CD4-positive, CD25-positive, alpha-beta regulatory T cell (primary cell): Measurements from ENCODE around the gene ZNF763. TPM values are rescaled to one million over a fixed set of nuclear protein-coding genes. Genes with fewer than 3 reads are reported as not detected.
"Not testable (repeated sequence)": the region's sequence is repeated elsewhere in the genome, so short reads cannot be mapped to it uniquely, and the experiment has no call there.

Experiments
- ATAC-seq, 2 donors: fragments of 150-1000 bp; cut with Tn5 transposase; one replicate each; pipeline ENCODE4 v1.10.0; 2021; ENCODE audit warnings: low read depth in 2 of 2, moderate number of reproducible peaks in 2 of 2, moderate library complexity in 1 of 2
- DNase-seq, 3 donors: peaks; one replicate each; pipeline versions ENCODE4 v3.0.0 to v3.0.0-alpha.2; 2012 to 2022; ENCODE audit warnings: mixed read lengths in 1 of 3
- H3K27ac ChIP-seq: one replicate; pipeline ENCODE4 v1.7.0; 2013; ENCODE audit warnings: mild to moderate bottlenecking, low read length; ENCODE audit not compliant: insufficient read depth, poor library complexity, severe bottlenecking
- H3K27me3 ChIP-seq: one replicate; pipeline ENCODE4 v1.7.0; 2013; ENCODE audit warnings: low read length; ENCODE audit not compliant: control insufficient read depth, insufficient read depth
- H3K36me3 ChIP-seq: one replicate; pipeline ENCODE4 v1.7.0; 2013; ENCODE audit warnings: mild to moderate bottlenecking, low read length, moderate library complexity; ENCODE audit not compliant: control insufficient read depth, insufficient read depth
- H3K4me1 ChIP-seq: 2 replicates; pipeline ENCODE4 v1.7.0; 2013; ENCODE audit warnings: mild to moderate bottlenecking, low read length; ENCODE audit not compliant: insufficient read depth, control insufficient read depth, poor library complexity, severe bottlenecking
- H3K4me3 ChIP-seq: one replicate; pipeline ENCODE4 v1.7.0; 2013; ENCODE audit warnings: low read depth, mild to moderate bottlenecking, low read length, moderate library complexity
- H3K9me3 ChIP-seq, 2 experiments: 1 replicate in 1 of 2; 2 replicates in 1 of 2; pipeline ENCODE4 v1.7.0; 2013; ENCODE audit warnings: low read length in 2 of 2, mild to moderate bottlenecking in 1 of 2, moderate library complexity in 1 of 2; ENCODE audit not compliant: control insufficient read depth in 2 of 2
- H3K27ac Mint-ChIP-seq, 3 donors: one replicate each; pipeline ENCODE4 v1.8.0; 2020 to 2022; ENCODE audit warnings: mild to moderate bottlenecking in 3 of 3, mixed read lengths in 3 of 3, moderate library complexity in 2 of 3
- H3K27me3 Mint-ChIP-seq: one replicate; pipeline ENCODE4 v1.8.0; 2022; ENCODE audit warnings: mild to moderate bottlenecking, mixed read lengths
- H3K36me3 Mint-ChIP-seq: one replicate; pipeline ENCODE4 v1.8.0; 2020; ENCODE audit warnings: mixed read lengths
- H3K4me1 Mint-ChIP-seq, 4 donors: one replicate each; pipeline ENCODE4 v1.8.0; 2020 to 2022; ENCODE audit warnings: mixed read lengths in 4 of 4, mild to moderate bottlenecking in 1 of 4
- H3K4me3 Mint-ChIP-seq, 4 donors: one replicate each; pipeline ENCODE4 v1.8.0; 2020 to 2022; ENCODE audit warnings: mild to moderate bottlenecking in 4 of 4, mixed read lengths in 4 of 4, moderate library complexity in 3 of 4
- H3K9me3 Mint-ChIP-seq, 7 donors: one replicate each; pipeline ENCODE4 v1.8.0; 2020 to 2022; ENCODE audit warnings: mixed read lengths in 7 of 7, mild to moderate bottlenecking in 3 of 7, moderate library complexity in 2 of 7
- polyA plus RNA-seq, 4 donors: library from polyadenylated mRNA; unstranded; fragments of 300-500 nt; fragmentation: Illumina TruSeq; gene quantifications; one replicate each; pipeline ENCODE4 v1.2.3, GENCODE V29; 2021
- total RNA-seq: library from RNA; stranded (reverse); gene quantifications from one replicate; pipeline ENCODE4 v1.2.3, GENCODE V29; 2022

Gene ZNF763
- total RNA-seq (3.2 TPM), polyA plus RNA-seq (1 to 10 TPM; 1.9 to 3.0 (median 2.5) TPM)

GRCh38 chr19:11964858-11965645 is at the start of gene ZNF763:
Gene ZNF763 (plus strand): TSS chr19:11965040. CDS start chr19:11965209, 169 bp downstream.
- H3K27me3 Mint-ChIP-seq = no peaks in the 10 kb centered on the region
- H3K36me3 ChIP-seq = no peaks in the 10 kb centered on the region
- peak within 1 kb of the TSS; percentile 86 for H3K27ac ChIP-seq
- H3K9me3 Mint-ChIP-seq = peaks cover 0 to 5% (median 1%) of the 10 kb centered on the region in 7 donors
- peak; percentile 75 to 94 (median 82) for DNase-seq
- no peaks in the 10 kb centered on the region for H3K27me3 ChIP-seq
- no peaks in the 10 kb centered on the region for H3K9me3 ChIP-seq
- peak within 1 kb of the TSS; percentile 88 to 97 (median 95) for H3K4me3 Mint-ChIP-seq
- H3K36me3 Mint-ChIP-seq = peaks cover 8% of the 10 kb centered on the region
- peak within 1 kb of the TSS; percentile 90 to 95 (median 93) for H3K27ac Mint-ChIP-seq
- peaks cover 11 to 35% (median 20%) of the 10 kb centered on the region in 4 donors for H3K4me1 Mint-ChIP-seq
- peak within 1 kb of the TSS; percentile 77 for H3K4me3 ChIP-seq
- peaks cover 19% of the 10 kb centered on the region for H3K4me1 ChIP-seq
- ATAC-seq = peak; percentile 92

GRCh38 chr19:11921852-11922495 is 42.9 kb upstream of the ZNF763 start:
- no peak for ATAC-seq

GRCh38 chr19:11924886-11925650 is 39.8 kb upstream of the ZNF763 start, which contains the start of gene ZNF700:
Gene ZNF700 (plus strand): TSS chr19:11925107. CDS start chr19:11925211, 104 bp downstream.
- Histone ChIP-seq H3K27me3 (no peaks in the 10 kb centered on the region), H3K36me3 (peaks cover 8% of the 10 kb centered on the region), H3K4me1 (peaks cover 21% of the 10 kb centered on the region), H3K27ac (peak within 1 kb of the TSS; percentile 87), H3K9me3 (peaks cover 3 to 9% of the 10 kb centered on the region in 2 experiments), H3K4me3 (peak within 1 kb of the TSS; percentile 88)
- peak within 1 kb of the TSS; percentile 94 to 99 (median 96) for H3K4me3 Mint-ChIP-seq
- peaks cover 14 to 51% (median 31%) of the 10 kb centered on the region in 4 donors for H3K4me1 Mint-ChIP-seq
- H3K27ac Mint-ChIP-seq = peak within 1 kb of the TSS; percentile 91 to 99 (median 98)
- DNase-seq (peak; percentile 85 to 95 (median 91)), ATAC-seq (peak; percentile 90 to 92)
- H3K27me3 Mint-ChIP-seq = peaks cover 4% of the 10 kb centered on the region
- peaks cover 14% of the 10 kb centered on the region for H3K36me3 Mint-ChIP-seq
- H3K9me3 Mint-ChIP-seq = peaks cover 0 to 7% (median 0%) of the 10 kb centered on the region in 7 donors

More at GRCh38 chr19:11921852-11922495, 42.9 kb upstream of the ZNF763 start:
- Histone ChIP-seq H3K4me1 (peaks cover 21% of the 10 kb centered on the region), H3K4me3 (no peak overlapping the region), H3K36me3 (no peaks in the 10 kb centered on the region), H3K27ac (no peak overlapping the region), H3K9me3 (no peaks in the 10 kb centered on the region), H3K27me3 (no peaks in the 10 kb centered on the region)
- Mint-ChIP-seq H3K4me1 (peaks cover 14 to 33% (median 23%) of the 10 kb centered on the region in 4 donors), H3K27me3 (peaks cover 4% of the 10 kb centered on the region), H3K9me3 (peaks cover 0 to 9% (median 1%) of the 10 kb centered on the region in 7 donors), H3K4me3 (peak overlapping the region in 2 of 4 donors; percentile 52 to 73), H3K36me3 (peaks cover 4% of the 10 kb centered on the region), H3K27ac (no peak overlapping the region)
- DNase-seq = no peak

DNA sequence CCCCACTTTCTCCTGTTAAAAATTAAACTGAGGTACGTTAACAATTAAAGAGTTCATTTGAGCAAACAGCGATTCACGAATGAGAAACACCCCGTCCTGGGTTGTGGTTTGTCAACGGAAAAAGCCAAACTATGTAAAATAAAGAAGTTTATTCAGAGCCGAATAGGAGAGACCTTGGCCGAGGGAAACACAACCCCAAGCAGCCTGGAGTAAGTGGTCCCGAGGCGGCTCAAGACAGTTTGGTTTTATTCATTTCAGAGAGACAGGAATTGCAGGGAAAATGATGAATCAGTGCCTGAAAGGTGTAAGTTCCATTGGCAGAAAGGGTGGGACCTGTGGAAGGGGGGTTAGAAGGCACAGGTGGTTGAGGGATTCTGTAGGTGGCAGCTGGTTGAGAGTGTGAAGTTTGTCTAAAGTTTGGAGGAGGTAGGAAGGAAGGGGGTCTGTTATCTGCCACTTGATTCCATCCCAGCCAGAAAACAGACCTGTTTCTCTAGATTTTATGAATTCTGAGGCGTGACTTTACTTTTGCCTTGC is 39.1 kb upstream of the ZNF763 start:
- H3K4me1 Mint-ChIP-seq = peaks cover 14 to 57% (median 36%) of the 10 kb centered on the region in 4 donors
- Histone ChIP-seq H3K36me3 (peaks cover 12% of the 10 kb centered on the region), H3K4me3 (peak overlapping the region; percentile 68), H3K27ac (peak overlapping the region; percentile 87), H3K9me3 (peaks cover 6 to 15% of the 10 kb centered on the region in 2 experiments), H3K4me1 (peaks cover 21% of the 10 kb centered on the region)
- not testable (repeated sequence) for H3K27me3 ChIP-seq, ATAC-seq, H3K9me3 Mint-ChIP-seq, H3K27me3 Mint-ChIP-seq, DNase-seq
- peak overlapping the region; percentile 33 to 91 (median 78) for H3K27ac Mint-ChIP-seq
- peaks cover 20% of the 10 kb centered on the region for H3K36me3 Mint-ChIP-seq
- peak overlapping the region; percentile 76 to 98 (median 94) for H3K4me3 Mint-ChIP-seq

DNA sequence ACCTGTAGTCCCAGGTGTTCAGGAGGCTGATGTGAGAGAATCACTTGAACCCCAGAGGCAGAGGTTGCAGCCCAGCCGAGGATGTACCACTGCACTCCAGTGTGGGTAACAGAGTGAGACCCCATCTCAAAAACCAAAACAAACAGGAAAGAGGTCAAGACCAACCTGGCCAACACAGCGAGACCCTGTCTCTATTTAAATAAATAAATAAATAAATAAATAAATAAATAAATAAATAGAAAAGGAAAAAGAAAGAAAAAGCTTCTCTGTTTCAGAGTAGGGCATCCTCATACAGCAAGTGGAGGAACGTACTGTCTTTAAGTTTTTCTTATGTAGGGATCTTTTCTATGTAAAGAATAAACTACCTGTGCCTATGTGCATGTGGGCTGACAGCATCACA is 37.6 kb upstream of the ZNF763 start:
- no peaks in the 10 kb centered on the region for H3K27me3 ChIP-seq
- ATAC-seq = no peak
- Mint-ChIP-seq H3K36me3 (peaks cover 29% of the 10 kb centered on the region), H3K4me1 (peaks cover 14 to 66% (median 43%) of the 10 kb centered on the region in 4 donors), H3K27me3 (peaks cover 4% of the 10 kb centered on the region), H3K4me3 (peak overlapping the region in 3 of 4 donors; percentile 8 to 92 (median 66)), H3K27ac (peak overlapping the region in 1 of 3 donors; percentile 91), H3K9me3 (peaks cover 0 to 15% (median 3%) of the 10 kb centered on the region in 7 donors)
- peaks cover 21% of the 10 kb centered on the region for H3K4me1 ChIP-seq
- no peak for DNase-seq
- H3K27ac ChIP-seq = no peak overlapping the region
- H3K4me3 ChIP-seq = no peak overlapping the region
- peaks cover 14% of the 10 kb centered on the region for H3K36me3 ChIP-seq
- peaks cover 15 to 25% of the 10 kb centered on the region in 2 experiments for H3K9me3 ChIP-seq

GRCh38 chr19:11931051-11931450 is 33.8 kb upstream of the ZNF763 start:
- peaks cover 51% of the 10 kb centered on the region for H3K36me3 Mint-ChIP-seq
- Histone ChIP-seq H3K27me3 (no peaks in the 10 kb centered on the region), H3K27ac (no peak overlapping the region), H3K4me3 (no peak overlapping the region), H3K9me3 (peaks cover 28 to 50% of the 10 kb centered on the region in 2 experiments), H3K36me3 (peaks cover 21% of the 10 kb centered on the region), H3K4me1 (peaks cover 5% of the 10 kb centered on the region)
- H3K27ac Mint-ChIP-seq = peak overlapping the region in 1 of 3 donors; percentile 58
- no peaks in the 10 kb centered on the region for H3K27me3 Mint-ChIP-seq
- peak overlapping the region in 2 of 4 donors; percentile 57 to 73 for H3K4me3 Mint-ChIP-seq
- ATAC-seq = no peak
- H3K4me1 Mint-ChIP-seq = peaks cover 4 to 46% (median 27%) of the 10 kb centered on the region in 4 donors
- peaks cover 0 to 39% (median 3%) of the 10 kb centered on the region in 7 donors for H3K9me3 Mint-ChIP-seq
- DNase-seq = no peak

DNA sequence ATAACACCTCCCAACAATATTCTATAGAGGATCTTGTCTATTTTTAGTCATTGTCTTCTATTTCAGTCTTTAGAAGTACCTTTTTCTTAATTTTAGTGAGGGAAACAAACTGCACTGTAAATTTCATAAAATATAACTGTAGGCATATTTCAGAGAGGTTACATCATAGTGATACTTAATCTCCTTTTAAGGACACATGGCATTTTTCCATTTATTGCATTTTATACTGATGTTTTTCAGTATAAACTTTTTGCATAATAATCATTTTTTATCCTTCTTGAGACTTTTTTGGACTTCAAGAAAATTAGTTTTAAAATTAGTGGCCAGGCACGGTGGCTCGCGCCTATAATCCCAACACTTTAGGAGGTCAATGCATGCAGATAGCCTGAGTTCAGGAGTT is 33.3 kb upstream of the ZNF763 start:
- peaks cover 2% of the 10 kb centered on the region for H3K4me1 ChIP-seq
- H3K9me3 ChIP-seq = peaks cover 28 to 50% of the 10 kb centered on the region in 2 experiments
- peak overlapping the region in 1 of 3 donors; percentile 58 for H3K27ac Mint-ChIP-seq
- DNase-seq (no peak), ATAC-seq (no peak)
- H3K27me3 ChIP-seq = no peaks in the 10 kb centered on the region
- H3K36me3 ChIP-seq = peaks cover 21% of the 10 kb centered on the region
- no peak overlapping the region for H3K27ac ChIP-seq
- no peak overlapping the region for H3K4me3 ChIP-seq
- peaks cover 4 to 42% (median 24%) of the 10 kb centered on the region in 4 donors for H3K4me1 Mint-ChIP-seq
- H3K4me3 Mint-ChIP-seq = peak overlapping the region in 1 of 4 donors; percentile 57
- H3K36me3 Mint-ChIP-seq = peaks cover 55% of the 10 kb centered on the region
- peaks cover 0 to 42% (median 6%) of the 10 kb centered on the region in 7 donors for H3K9me3 Mint-ChIP-seq
- H3K27me3 Mint-ChIP-seq = no peaks in the 10 kb centered on the region
